Activated CD4-positive, alpha-beta T cell treated with anti-CD3 and anti-CD28 coated beads for 48 hours (primary cell): Measurements from ENCODE around the gene TRAPPC2L.
"Not testable (repeated sequence)": the region's sequence is repeated elsewhere in the genome, so short reads cannot be mapped to it uniquely, and the experiment has no call there.

ENCODE experiments used
- DNase-seq: peaks from one replicate; pipeline ENCODE4 v3.0.0-alpha.2; 2020

The TRAPPC2L gene

GRCh38 chr16:88894266-88894665, 37.3 kb downstream of the TRAPPC2L start:
- not testable (repeated sequence) for DNase-seq

GRCh38 chr16:88894681-88895300, 37.9 kb downstream of the TRAPPC2L start:
- no peak for DNase-seq

- DNase-seq, result no peak
These were observed 38.4 kb downstream of the TRAPPC2L start for GRCh38 chr16:88895335-88895734.

GRCh38 chr16:88896238-88897070, 39.5 kb downstream of the TRAPPC2L start:
- DNase-seq, result no peak

GRCh38 chr16:88897696-88898425, 40.9 kb downstream of the TRAPPC2L start:
- DNase-seq, result no peak

GRCh38 chr16:88899901-88900661, 43.2 kb downstream of the TRAPPC2L start:
- no peak for DNase-seq

- DNase-seq, result no peak
These were observed 43.7 kb downstream of the TRAPPC2L start for GRCh38 chr16:88900662-88901052.

GRCh38 chr16:88901718-88902337, 44.9 kb downstream of the TRAPPC2L start:
- DNase-seq, result no peak

- no peak for DNase-seq
These were observed 45.8 kb downstream of the TRAPPC2L start for GRCh38 chr16:88902744-88903143.

- DNase-seq, result no peak
These were observed 46.3 kb downstream of the TRAPPC2L start for GRCh38 chr16:88903267-88903666.

- no peak for DNase-seq
These were observed 47.9 kb downstream of the TRAPPC2L start for GRCh38 chr16:88904676-88905365.

- DNase-seq, result peak; percentile 49
These were observed 48.6 kb downstream of the TRAPPC2L start for GRCh38 chr16:88905563-88905962.

- DNase-seq, result no peak
These were observed 49.1 kb downstream of the TRAPPC2L start for GRCh38 chr16:88906020-88906419.

- DNase-seq, result no peak
These were observed 49.7 kb downstream of the TRAPPC2L start for GRCh38 chr16:88906535-88907105.

GRCh38 chr16:88907768-88908167, 50.8 kb downstream of the TRAPPC2L start:
- no peak for DNase-seq

GRCh38 chr16:88908307-88908706, 51.4 kb downstream of the TRAPPC2L start:
- no peak for DNase-seq

- DNase-seq, result no peak
These were observed 52.7 kb downstream of the TRAPPC2L start for GRCh38 chr16:88909431-88910210.

GRCh38 chr16:88910284-88911135, 53.6 kb downstream of the TRAPPC2L start:
- DNase-seq, result no peak

GRCh38 chr16:88911136-88911945, 54.4 kb downstream of the TRAPPC2L start:
- no peak for DNase-seq
